Measurements from ENCODE around the gene COL4A2. TPM values are rescaled to one million over a fixed set of nuclear protein-coding genes. Genes with fewer than 3 reads are reported as not detected.
"Not testable (repeated sequence)": the region's sequence is repeated elsewhere in the genome, so short reads cannot be mapped to it uniquely, and the experiment has no call there.

The COL4A2 gene
- total and polyA plus RNA-seq, 3 experiments from 2014 or later: not detected

GRCh38 chr13:110532258-110532657, 225.2 kb downstream of the COL4A2 start:
- H3K36me3 Mint-ChIP-seq; H3K9me3 ChIP-seq (ENCODE audit: low read length); POLR2A ChIA-PET; DNase-seq; H3K27ac Mint-ChIP-seq; H3K9me3 Mint-ChIP-seq; H3K4me3 ChIP-seq (ENCODE audit: low read length); H3K27me3 ChIP-seq (ENCODE audit: insufficient read depth, low read length, poor library complexity, severe bottlenecking); H3K4me1 ChIP-seq (ENCODE audit: insufficient read depth, low read length); H3K4me3 Mint-ChIP-seq; H3K27me3 Mint-ChIP-seq; H3K36me3 ChIP-seq (ENCODE audit: insufficient read depth, low read length); CTCF ChIA-PET; H3K4me1 Mint-ChIP-seq; H3K27ac ChIP-seq (ENCODE audit: low read depth, low read length): not testable (repeated sequence)

GRCh38 chr13:110533771-110534670, 226.9 kb downstream of the COL4A2 start:
- ChIA-PET POLR2A (no interaction called here), CTCF (no interaction called here)
- H3K4me1 ChIP-seq (ENCODE audit: insufficient read depth, low read length): no peaks in the 10 kb centered on the region
- no peaks in the 10 kb centered on the region for H3K36me3 Mint-ChIP-seq
- no peaks in the 10 kb centered on the region for H3K27me3 ChIP-seq (ENCODE audit: insufficient read depth, low read length, poor library complexity, severe bottlenecking)
- no peaks in the 10 kb centered on the region for H3K36me3 ChIP-seq (ENCODE audit: insufficient read depth, low read length)
- DNase-seq: no peak
- peaks cover 0 to 6% (median 1%) of the 10 kb centered on the region in 3 donors for H3K4me1 Mint-ChIP-seq
- no peaks in the 10 kb centered on the region for H3K9me3 Mint-ChIP-seq
- no peak overlapping the region for H3K4me3 Mint-ChIP-seq
- H3K27me3 Mint-ChIP-seq: peaks cover 0 to 3% of the 10 kb centered on the region in 2 donors
- no peak overlapping the region for H3K4me3 ChIP-seq (ENCODE audit: low read length)
- H3K27ac Mint-ChIP-seq: peak overlapping the region in 3 of 8 donors; percentile 10 to 93 (median 66)
- H3K9me3 ChIP-seq (ENCODE audit: low read length): no peaks in the 10 kb centered on the region
- no peak overlapping the region for H3K27ac ChIP-seq (ENCODE audit: low read depth, low read length)

DNA sequence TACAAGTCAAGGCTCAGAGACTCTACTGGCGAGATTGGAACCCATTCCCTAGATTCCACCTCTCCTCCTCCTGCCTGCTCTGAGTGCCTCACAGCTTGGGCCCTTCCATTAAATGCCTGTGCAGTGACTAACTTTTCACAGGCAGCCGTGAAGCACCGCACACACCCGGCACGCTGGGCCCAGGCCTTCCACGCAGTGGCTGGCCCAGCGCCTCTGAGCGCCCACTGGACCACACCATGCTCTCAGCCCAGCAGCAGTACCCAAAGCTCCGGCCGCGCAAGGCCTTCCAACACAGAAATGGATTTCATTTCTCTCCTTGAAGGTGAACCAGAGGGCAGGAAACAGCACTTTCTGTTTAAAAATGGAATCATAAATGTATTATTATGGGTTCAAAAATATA, 228.4 kb downstream of the COL4A2 start:
- Mint-ChIP-seq H3K4me1 (peaks cover 0 to 6% (median 1%) of the 10 kb centered on the region in 3 donors), H3K27me3 (peaks cover 0 to 3% of the 10 kb centered on the region in 2 donors), H3K9me3 (no peaks in the 10 kb centered on the region), H3K4me3 (no peak overlapping the region), H3K27ac (no peak overlapping the region), H3K36me3 (no peaks in the 10 kb centered on the region)
- no peak for DNase-seq
- H3K36me3 ChIP-seq (ENCODE audit: insufficient read depth, low read length): no peaks in the 10 kb centered on the region
- H3K27me3 ChIP-seq (ENCODE audit: insufficient read depth, low read length, poor library complexity, severe bottlenecking): no peaks in the 10 kb centered on the region
- ChIA-PET CTCF (no interaction called here), POLR2A (no interaction called here)
- H3K4me3 ChIP-seq (ENCODE audit: low read length): no peak overlapping the region
- no peak overlapping the region for H3K27ac ChIP-seq (ENCODE audit: low read depth, low read length)
- H3K9me3 ChIP-seq (ENCODE audit: low read length): no peaks in the 10 kb centered on the region
- no peaks in the 10 kb centered on the region for H3K4me1 ChIP-seq (ENCODE audit: insufficient read depth, low read length)

GRCh38 chr13:110536006-110536693, 229.1 kb downstream of the COL4A2 start:
- H3K36me3 Mint-ChIP-seq: no peaks in the 10 kb centered on the region
- peaks cover 0 to 6% (median 1%) of the 10 kb centered on the region in 3 donors for H3K4me1 Mint-ChIP-seq
- DNase-seq: no peak
- Histone ChIP-seq H3K9me3 (ENCODE audit: low read length) (no peaks in the 10 kb centered on the region), H3K27me3 (ENCODE audit: insufficient read depth, low read length, poor library complexity, severe bottlenecking) (no peaks in the 10 kb centered on the region), H3K27ac (ENCODE audit: low read depth, low read length) (no peak overlapping the region), H3K4me3 (ENCODE audit: low read length) (no peak overlapping the region), H3K4me1 (ENCODE audit: insufficient read depth, low read length) (no peaks in the 10 kb centered on the region), H3K36me3 (ENCODE audit: insufficient read depth, low read length) (no peaks in the 10 kb centered on the region)
- H3K9me3 Mint-ChIP-seq: no peaks in the 10 kb centered on the region
- no peak overlapping the region for H3K27ac Mint-ChIP-seq
- POLR2A ChIA-PET: no interaction called here
- H3K4me3 Mint-ChIP-seq: peak overlapping the region in 1 of 7 donors; percentile 40
- CTCF ChIA-PET: no interaction called here
- H3K27me3 Mint-ChIP-seq: peaks cover 0 to 3% of the 10 kb centered on the region in 2 donors

GRCh38 chr13:110538632-110539031, 231.5 kb downstream of the COL4A2 start:
- Mint-ChIP-seq H3K4me1 (peaks cover 0 to 6% (median 1%) of the 10 kb centered on the region in 3 donors), H3K4me3 (no peak overlapping the region), H3K36me3 (no peaks in the 10 kb centered on the region), H3K27ac (no peak overlapping the region), H3K27me3 (peaks cover 0 to 8% of the 10 kb centered on the region in 2 donors), H3K9me3 (no peaks in the 10 kb centered on the region)
- ChIA-PET POLR2A (interaction anchor here (0.7 kb wide), 1 partner anchor 320 kb away, joined by 8 read pairs; no protein-coding TSS in a partner anchor), CTCF (no interaction called here)
- Histone ChIP-seq H3K4me3 (ENCODE audit: low read length) (no peak overlapping the region), H3K27me3 (ENCODE audit: insufficient read depth, low read length, poor library complexity, severe bottlenecking) (no peaks in the 10 kb centered on the region), H3K27ac (ENCODE audit: low read depth, low read length) (no peak overlapping the region), H3K36me3 (ENCODE audit: insufficient read depth, low read length) (no peaks in the 10 kb centered on the region), H3K9me3 (ENCODE audit: low read length) (no peaks in the 10 kb centered on the region), H3K4me1 (ENCODE audit: insufficient read depth, low read length) (no peaks in the 10 kb centered on the region)
- DNase-seq: no peak

DNA sequence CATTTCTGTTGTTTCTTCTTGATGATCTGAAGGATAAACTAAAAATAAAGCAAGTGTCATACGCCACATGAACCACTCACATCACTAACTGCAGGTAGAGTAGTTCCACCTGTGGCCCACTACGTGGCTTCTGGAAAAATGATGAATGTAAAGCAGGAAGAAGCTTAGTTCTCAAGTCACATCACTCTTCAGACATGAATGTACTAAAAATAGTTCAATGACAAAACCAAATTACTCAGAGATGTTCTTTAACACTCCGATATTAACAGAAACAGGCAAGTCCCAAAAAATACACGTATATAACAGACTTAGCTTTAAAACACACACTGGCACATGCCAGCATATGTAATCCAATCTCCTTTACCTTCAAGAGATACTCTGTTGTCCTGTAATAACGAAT, 232.8 kb downstream of the COL4A2 start:
- CTCF ChIA-PET: no interaction called here
- Mint-ChIP-seq H3K4me1 (peaks cover 0 to 6% (median 1%) of the 10 kb centered on the region in 3 donors), H3K4me3 (no peak overlapping the region), H3K27me3 (peaks cover 0 to 4% of the 10 kb centered on the region in 2 donors), H3K36me3 (peaks cover 0 to 2% (median 0%) of the 10 kb centered on the region in 3 donors), H3K9me3 (no peaks in the 10 kb centered on the region), H3K27ac (no peak overlapping the region)
- DNase-seq: no peak
- POLR2A ChIA-PET: no interaction called here
- no peaks in the 10 kb centered on the region for H3K36me3 ChIP-seq (ENCODE audit: insufficient read depth, low read length)
- H3K27me3 ChIP-seq (ENCODE audit: insufficient read depth, low read length, poor library complexity, severe bottlenecking): no peaks in the 10 kb centered on the region
- H3K9me3 ChIP-seq (ENCODE audit: low read length): no peaks in the 10 kb centered on the region
- H3K4me1 ChIP-seq (ENCODE audit: insufficient read depth, low read length): no peaks in the 10 kb centered on the region
- no peak overlapping the region for H3K27ac ChIP-seq (ENCODE audit: low read depth, low read length)
- no peak overlapping the region for H3K4me3 ChIP-seq (ENCODE audit: low read length)

GRCh38 chr13:110540871-110541525, 233.9 kb downstream of the COL4A2 start:
- H3K27me3 ChIP-seq (ENCODE audit: insufficient read depth, low read length, poor library complexity, severe bottlenecking): no peaks in the 10 kb centered on the region
- H3K27ac ChIP-seq (ENCODE audit: low read depth, low read length): no peak overlapping the region
- H3K36me3 ChIP-seq (ENCODE audit: insufficient read depth, low read length): no peaks in the 10 kb centered on the region
- Mint-ChIP-seq H3K36me3 (peaks cover 0 to 4% (median 0%) of the 10 kb centered on the region in 3 donors), H3K4me1 (peaks cover 0 to 6% (median 1%) of the 10 kb centered on the region in 3 donors), H3K27me3 (peaks cover 0 to 8% of the 10 kb centered on the region in 2 donors), H3K27ac (no peak overlapping the region), H3K9me3 (no peaks in the 10 kb centered on the region), H3K4me3 (no peak overlapping the region)
- POLR2A ChIA-PET: no interaction called here
- no peaks in the 10 kb centered on the region for H3K4me1 ChIP-seq (ENCODE audit: insufficient read depth, low read length)
- no peak overlapping the region for H3K4me3 ChIP-seq (ENCODE audit: low read length)
- H3K9me3 ChIP-seq (ENCODE audit: low read length): no peaks in the 10 kb centered on the region
- no peak for DNase-seq
- CTCF ChIA-PET: no interaction called here

GRCh38 chr13:110541526-110541920, 234.4 kb downstream of the COL4A2 start:
- no peaks in the 10 kb centered on the region for H3K9me3 ChIP-seq (ENCODE audit: low read length)
- no peaks in the 10 kb centered on the region for H3K4me1 ChIP-seq (ENCODE audit: insufficient read depth, low read length)
- no peak overlapping the region for H3K27ac ChIP-seq (ENCODE audit: low read depth, low read length)
- no peaks in the 10 kb centered on the region for H3K36me3 ChIP-seq (ENCODE audit: insufficient read depth, low read length)
- no peak for DNase-seq
- no peak overlapping the region for H3K4me3 ChIP-seq (ENCODE audit: low read length)
- POLR2A ChIA-PET: no interaction called here
- H3K27me3 ChIP-seq (ENCODE audit: insufficient read depth, low read length, poor library complexity, severe bottlenecking): no peaks in the 10 kb centered on the region
- Mint-ChIP-seq H3K36me3 (peaks cover 0 to 4% (median 0%) of the 10 kb centered on the region in 3 donors), H3K27me3 (peaks cover 0 to 8% of the 10 kb centered on the region in 2 donors), H3K27ac (peak overlapping the region in 1 of 8 donors; percentile 19), H3K4me1 (peaks cover 0 to 3% (median 1%) of the 10 kb centered on the region in 3 donors), H3K4me3 (no peak overlapping the region), H3K9me3 (no peaks in the 10 kb centered on the region)
- CTCF ChIA-PET: no interaction called here
